HEK293 (cell line): ENCODE measurements around the gene SEC16A.

Experiments used
- OVOL3 ChIP-seq: fragments of 450-650 bp; formaldehyde crosslinking; IDR thresholded peaks from 2 replicates; pipeline ENCODE4 v1.5.1; 2016; ENCODE audit warnings: missing biosample characterization, missing genetic modification characterization
- PRDM1 ChIP-seq: fragments of 450-650 bp; formaldehyde crosslinking; IDR thresholded peaks from 2 replicates; pipeline ENCODE4; 2016; ENCODE audit warnings: missing biosample characterization, missing genetic modification characterization
- SP7 ChIP-seq: fragments of 450-650 bp; formaldehyde crosslinking; IDR thresholded peaks from 2 replicates; pipeline ENCODE4 v1.5.1; 2016; ENCODE audit warnings: missing biosample characterization, missing genetic modification characterization
- ZBTB8A ChIP-seq: fragments of 450-650 bp; formaldehyde crosslinking; IDR thresholded peaks from 2 replicates; pipeline ENCODE4 v1.5.1; 2016; ENCODE audit warnings: missing biosample characterization, missing genetic modification characterization
- ZFP41 ChIP-seq: fragments of 450-650 bp; formaldehyde crosslinking; IDR thresholded peaks from 2 replicates; pipeline ENCODE4 v1.5.1; 2016; ENCODE audit warnings: missing biosample characterization, missing genetic modification characterization, borderline replicate concordance
- ZNF132 ChIP-seq: fragments of 450-650 bp; formaldehyde crosslinking; IDR thresholded peaks from 2 replicates; pipeline ENCODE4 v1.5.1; 2017; ENCODE audit warnings: missing biosample characterization, missing genetic modification characterization, borderline replicate concordance
- ZNF2 ChIP-seq: fragments of 450-650 bp; formaldehyde crosslinking; IDR thresholded peaks from 2 replicates; pipeline ENCODE4 v1.5.1; 2016; ENCODE audit warnings: missing biosample characterization, missing genetic modification characterization
- ZNF202 ChIP-seq: fragments of 450-650 bp; formaldehyde crosslinking; IDR thresholded peaks from 2 replicates; pipeline ENCODE4 v1.5.1; 2016; ENCODE audit warnings: missing biosample characterization, missing genetic modification characterization, borderline replicate concordance
- ZNF433 ChIP-seq: fragments of 450-650 bp; formaldehyde crosslinking; IDR thresholded peaks from 2 replicates; pipeline ENCODE4 v1.5.1; 2016; ENCODE audit warnings: missing biosample characterization, missing genetic modification characterization, low read depth
- ZNF549 ChIP-seq: fragments of 450-650 bp; IDR thresholded peaks from 2 replicates; pipeline ENCODE4 v1.5.1; 2018; ENCODE audit warnings: missing biosample characterization, missing genetic modification characterization, mild to moderate bottlenecking, inconsistent platforms, moderate library complexity
- ZNF658 ChIP-seq: fragments of 450-650 bp; formaldehyde crosslinking; IDR thresholded peaks from 2 replicates; pipeline ENCODE4; 2016; ENCODE audit warnings: missing biosample characterization, missing genetic modification characterization
- ZNF664 ChIP-seq: fragments of 450-650 bp; formaldehyde crosslinking; IDR thresholded peaks from 2 replicates; pipeline ENCODE4 v1.5.1; 2016; ENCODE audit warnings: missing biosample characterization, missing genetic modification characterization
- ZNF677 ChIP-seq: fragments of 450-650 bp; IDR thresholded peaks from 2 replicates; pipeline ENCODE4 v1.5.0; 2018; ENCODE audit warnings: missing biosample characterization, mild to moderate bottlenecking, missing genetic modification characterization, moderate library complexity
- ZNF707 ChIP-seq: fragments of 450-650 bp; formaldehyde crosslinking; IDR thresholded peaks from 2 replicates; pipeline ENCODE4 v1.5.1; 2016; ENCODE audit warnings: missing biosample characterization, missing genetic modification characterization
- TF ChIP-seq, protein P1 (sequence below): fragments of 450-650 bp; formaldehyde crosslinking; IDR thresholded peaks from 2 replicates; pipeline ENCODE4 v1.5.1; 2017; ENCODE audit warnings: missing biosample characterization, missing genetic modification characterization
- TF ChIP-seq, protein P2 (sequence below): fragments of 450-650 bp; formaldehyde crosslinking; IDR thresholded peaks from 2 replicates; pipeline ENCODE4 v1.5.1; 2016; ENCODE audit warnings: missing biosample characterization, missing genetic modification characterization
- TF ChIP-seq, protein P3 (sequence below): fragments of 450-650 bp; formaldehyde crosslinking; IDR thresholded peaks from 2 replicates; pipeline ENCODE4 v1.5.1; 2016; ENCODE audit warnings: missing biosample characterization, missing genetic modification characterization
- TF ChIP-seq, protein P4 (sequence below): fragments of 450-650 bp; formaldehyde crosslinking; IDR thresholded peaks from 2 replicates; pipeline ENCODE4 v1.5.1; 2016; ENCODE audit warnings: missing biosample characterization, missing genetic modification characterization
- TF ChIP-seq, protein P5 (sequence below): fragments of 450-650 bp; formaldehyde crosslinking; IDR thresholded peaks from 2 replicates; pipeline ENCODE4 v1.5.1; 2016; ENCODE audit warnings: missing biosample characterization, missing genetic modification characterization
- TF ChIP-seq, protein P6 (sequence below): fragments of 450-650 bp; formaldehyde crosslinking; IDR thresholded peaks from 2 replicates; pipeline ENCODE4 v1.5.1; 2016; ENCODE audit warnings: missing biosample characterization, missing genetic modification characterization

The SEC16A gene

DNA sequence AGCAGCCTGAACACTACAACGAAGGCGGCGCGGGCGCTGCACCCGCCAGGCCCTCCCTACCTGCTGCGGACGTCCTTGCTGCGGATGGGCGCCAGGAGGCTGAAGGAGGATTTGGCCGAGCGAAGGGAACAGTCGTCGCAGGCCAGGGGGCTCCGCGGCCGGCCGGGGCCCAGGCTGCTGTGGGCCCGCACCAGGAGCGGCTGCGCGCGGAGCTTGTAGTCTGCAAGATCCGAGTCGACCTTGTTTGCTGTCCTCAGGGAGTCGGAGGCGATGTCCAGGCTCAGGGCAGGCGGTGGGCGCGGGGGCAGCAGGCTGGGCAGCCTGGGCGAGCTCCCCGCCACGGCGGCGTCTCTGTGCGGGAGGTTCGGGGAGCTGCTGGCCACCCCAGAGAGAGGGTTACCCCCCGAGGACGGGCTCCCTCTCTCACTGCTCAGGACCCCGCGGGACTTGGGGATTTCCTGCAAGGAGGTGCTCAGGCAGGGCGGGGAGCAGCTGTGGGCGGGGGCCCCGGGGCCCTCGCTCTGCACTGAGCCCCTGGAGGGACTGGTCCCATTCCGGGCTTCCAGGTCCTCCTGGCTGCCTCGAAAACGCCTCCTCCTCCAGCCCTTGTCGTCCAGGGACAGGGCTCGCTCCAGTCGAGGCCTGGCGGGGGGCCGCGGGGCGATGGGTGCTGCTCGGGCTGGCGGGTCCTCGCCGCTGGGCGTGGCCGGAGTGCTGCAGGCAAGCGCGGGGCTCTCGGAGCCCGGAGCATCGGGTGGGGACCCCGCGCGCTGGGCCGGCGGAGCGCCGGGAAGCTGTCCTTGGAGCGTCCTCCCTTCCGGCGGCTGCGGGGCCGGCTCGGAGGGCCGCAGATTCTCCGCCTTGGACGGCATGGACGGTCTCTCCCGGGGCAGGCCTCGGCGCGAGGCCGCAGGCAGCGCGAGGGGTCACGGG, 44.0 kb downstream of the SEC16A start (continued):
- TF ChIP-seq, protein P1, sequence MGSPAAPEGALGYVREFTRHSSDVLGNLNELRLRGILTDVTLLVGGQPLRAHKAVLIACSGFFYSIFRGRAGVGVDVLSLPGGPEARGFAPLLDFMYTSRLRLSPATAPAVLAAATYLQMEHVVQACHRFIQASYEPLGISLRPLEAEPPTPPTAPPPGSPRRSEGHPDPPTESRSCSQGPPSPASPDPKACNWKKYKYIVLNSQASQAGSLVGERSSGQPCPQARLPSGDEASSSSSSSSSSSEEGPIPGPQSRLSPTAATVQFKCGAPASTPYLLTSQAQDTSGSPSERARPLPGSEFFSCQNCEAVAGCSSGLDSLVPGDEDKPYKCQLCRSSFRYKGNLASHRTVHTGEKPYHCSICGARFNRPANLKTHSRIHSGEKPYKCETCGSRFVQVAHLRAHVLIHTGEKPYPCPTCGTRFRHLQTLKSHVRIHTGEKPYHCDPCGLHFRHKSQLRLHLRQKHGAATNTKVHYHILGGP (tag by site-specific recombination): no peak
- TF ChIP-seq ZNF549 (tag by site-specific recombination): no peak
- no peak for TF ChIP-seq ZFP41 (tag by site-specific recombination)
- TF ChIP-seq ZNF132 (tag by site-specific recombination): no peak
- no peak for TF ChIP-seq ZNF2 (tag by site-specific recombination)
- TF ChIP-seq PRDM1: no peak
- TF ChIP-seq ZNF664 (tag by site-specific recombination): no peak
- no peak for TF ChIP-seq ZNF202 (tag by site-specific recombination)
- TF ChIP-seq ZNF677 (tag by site-specific recombination): no peak
- no peak for TF ChIP-seq ZNF707 (tag by site-specific recombination)
- peak; percentile 63 for TF ChIP-seq ZBTB8A
- no peak for TF ChIP-seq SP7 (tag by site-specific recombination)
- no peak for TF ChIP-seq OVOL3
- TF ChIP-seq ZNF658 (tag by site-specific recombination): no peak
- TF ChIP-seq, protein P2, sequence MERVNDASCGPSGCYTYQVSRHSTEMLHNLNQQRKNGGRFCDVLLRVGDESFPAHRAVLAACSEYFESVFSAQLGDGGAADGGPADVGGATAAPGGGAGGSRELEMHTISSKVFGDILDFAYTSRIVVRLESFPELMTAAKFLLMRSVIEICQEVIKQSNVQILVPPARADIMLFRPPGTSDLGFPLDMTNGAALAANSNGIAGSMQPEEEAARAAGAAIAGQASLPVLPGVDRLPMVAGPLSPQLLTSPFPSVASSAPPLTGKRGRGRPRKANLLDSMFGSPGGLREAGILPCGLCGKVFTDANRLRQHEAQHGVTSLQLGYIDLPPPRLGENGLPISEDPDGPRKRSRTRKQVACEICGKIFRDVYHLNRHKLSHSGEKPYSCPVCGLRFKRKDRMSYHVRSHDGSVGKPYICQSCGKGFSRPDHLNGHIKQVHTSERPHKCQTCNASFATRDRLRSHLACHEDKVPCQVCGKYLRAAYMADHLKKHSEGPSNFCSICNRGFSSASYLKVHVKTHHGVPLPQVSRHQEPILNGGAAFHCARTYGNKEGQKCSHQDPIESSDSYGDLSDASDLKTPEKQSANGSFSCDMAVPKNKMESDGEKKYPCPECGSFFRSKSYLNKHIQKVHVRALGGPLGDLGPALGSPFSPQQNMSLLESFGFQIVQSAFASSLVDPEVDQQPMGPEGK: peak; percentile 69
- TF ChIP-seq, protein P3, sequence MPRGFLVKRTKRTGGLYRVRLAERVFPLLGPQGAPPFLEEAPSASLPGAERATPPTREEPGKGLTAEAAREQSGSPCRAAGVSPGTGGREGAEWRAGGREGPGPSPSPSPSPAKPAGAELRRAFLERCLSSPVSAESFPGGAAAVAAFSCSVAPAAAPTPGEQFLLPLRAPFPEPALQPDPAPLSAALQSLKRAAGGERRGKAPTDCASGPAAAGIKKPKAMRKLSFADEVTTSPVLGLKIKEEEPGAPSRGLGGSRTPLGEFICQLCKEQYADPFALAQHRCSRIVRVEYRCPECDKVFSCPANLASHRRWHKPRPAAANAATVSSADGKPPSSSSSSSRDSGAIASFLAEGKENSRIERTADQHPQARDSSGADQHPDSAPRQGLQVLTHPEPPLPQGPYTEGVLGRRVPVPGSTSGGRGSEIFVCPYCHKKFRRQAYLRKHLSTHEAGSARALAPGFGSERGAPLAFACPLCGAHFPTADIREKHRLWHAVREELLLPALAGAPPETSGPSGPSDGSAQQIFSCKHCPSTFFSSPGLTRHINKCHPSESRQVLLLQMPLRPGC (tag by site-specific recombination): no peak
- TF ChIP-seq, protein P4, sequence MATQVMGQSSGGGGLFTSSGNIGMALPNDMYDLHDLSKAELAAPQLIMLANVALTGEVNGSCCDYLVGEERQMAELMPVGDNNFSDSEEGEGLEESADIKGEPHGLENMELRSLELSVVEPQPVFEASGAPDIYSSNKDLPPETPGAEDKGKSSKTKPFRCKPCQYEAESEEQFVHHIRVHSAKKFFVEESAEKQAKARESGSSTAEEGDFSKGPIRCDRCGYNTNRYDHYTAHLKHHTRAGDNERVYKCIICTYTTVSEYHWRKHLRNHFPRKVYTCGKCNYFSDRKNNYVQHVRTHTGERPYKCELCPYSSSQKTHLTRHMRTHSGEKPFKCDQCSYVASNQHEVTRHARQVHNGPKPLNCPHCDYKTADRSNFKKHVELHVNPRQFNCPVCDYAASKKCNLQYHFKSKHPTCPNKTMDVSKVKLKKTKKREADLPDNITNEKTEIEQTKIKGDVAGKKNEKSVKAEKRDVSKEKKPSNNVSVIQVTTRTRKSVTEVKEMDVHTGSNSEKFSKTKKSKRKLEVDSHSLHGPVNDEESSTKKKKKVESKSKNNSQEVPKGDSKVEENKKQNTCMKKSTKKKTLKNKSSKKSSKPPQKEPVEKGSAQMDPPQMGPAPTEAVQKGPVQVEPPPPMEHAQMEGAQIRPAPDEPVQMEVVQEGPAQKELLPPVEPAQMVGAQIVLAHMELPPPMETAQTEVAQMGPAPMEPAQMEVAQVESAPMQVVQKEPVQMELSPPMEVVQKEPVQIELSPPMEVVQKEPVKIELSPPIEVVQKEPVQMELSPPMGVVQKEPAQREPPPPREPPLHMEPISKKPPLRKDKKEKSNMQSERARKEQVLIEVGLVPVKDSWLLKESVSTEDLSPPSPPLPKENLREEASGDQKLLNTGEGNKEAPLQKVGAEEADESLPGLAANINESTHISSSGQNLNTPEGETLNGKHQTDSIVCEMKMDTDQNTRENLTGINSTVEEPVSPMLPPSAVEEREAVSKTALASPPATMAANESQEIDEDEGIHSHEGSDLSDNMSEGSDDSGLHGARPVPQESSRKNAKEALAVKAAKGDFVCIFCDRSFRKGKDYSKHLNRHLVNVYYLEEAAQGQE (tag by site-specific recombination): 0 out of 2 replicates have a peak, but pooled peaks have one; percentile 11
- TF ChIP-seq, protein P5, sequence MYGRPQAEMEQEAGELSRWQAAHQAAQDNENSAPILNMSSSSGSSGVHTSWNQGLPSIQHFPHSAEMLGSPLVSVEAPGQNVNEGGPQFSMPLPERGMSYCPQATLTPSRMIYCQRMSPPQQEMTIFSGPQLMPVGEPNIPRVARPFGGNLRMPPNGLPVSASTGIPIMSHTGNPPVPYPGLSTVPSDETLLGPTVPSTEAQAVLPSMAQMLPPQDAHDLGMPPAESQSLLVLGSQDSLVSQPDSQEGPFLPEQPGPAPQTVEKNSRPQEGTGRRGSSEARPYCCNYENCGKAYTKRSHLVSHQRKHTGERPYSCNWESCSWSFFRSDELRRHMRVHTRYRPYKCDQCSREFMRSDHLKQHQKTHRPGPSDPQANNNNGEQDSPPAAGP (tag by site-specific recombination): no peak
- TF ChIP-seq ZNF433 (tag by site-specific recombination): no peak
- TF ChIP-seq, protein P6, sequence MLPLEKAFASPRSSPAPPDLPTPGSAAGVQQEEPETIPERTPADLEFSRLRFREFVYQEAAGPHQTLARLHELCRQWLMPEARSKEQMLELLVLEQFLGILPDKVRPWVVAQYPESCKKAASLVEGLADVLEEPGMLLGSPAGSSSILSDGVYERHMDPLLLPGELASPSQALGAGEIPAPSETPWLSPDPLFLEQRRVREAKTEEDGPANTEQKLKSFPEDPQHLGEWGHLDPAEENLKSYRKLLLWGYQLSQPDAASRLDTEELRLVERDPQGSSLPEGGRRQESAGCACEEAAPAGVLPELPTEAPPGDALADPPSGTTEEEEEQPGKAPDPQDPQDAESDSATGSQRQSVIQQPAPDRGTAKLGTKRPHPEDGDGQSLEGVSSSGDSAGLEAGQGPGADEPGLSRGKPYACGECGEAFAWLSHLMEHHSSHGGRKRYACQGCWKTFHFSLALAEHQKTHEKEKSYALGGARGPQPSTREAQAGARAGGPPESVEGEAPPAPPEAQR (tag by site-specific recombination): no peak
